Breast epithelium (tissue), 3 donors: ENCODE data around the gene ACTR1A.

Experiments
- CTCF ChIP-seq, 3 donors: fragments of 450-650 bp; IDR thresholded peaks; one replicate each; pipeline ENCODE4 v1.5.1; 2016 to 2017; ENCODE audit warnings: antibody characterized with exemption in 3 of 3, mild to moderate bottlenecking in 3 of 3, moderate library complexity in 3 of 3
- POLR2A ChIP-seq: fragments of 450-650 bp; IDR thresholded peaks from one replicate; pipeline ENCODE4 v1.6.1; 2016; ENCODE audit warnings: antibody characterized with exemption, mild to moderate bottlenecking, moderate library complexity

DNA sequence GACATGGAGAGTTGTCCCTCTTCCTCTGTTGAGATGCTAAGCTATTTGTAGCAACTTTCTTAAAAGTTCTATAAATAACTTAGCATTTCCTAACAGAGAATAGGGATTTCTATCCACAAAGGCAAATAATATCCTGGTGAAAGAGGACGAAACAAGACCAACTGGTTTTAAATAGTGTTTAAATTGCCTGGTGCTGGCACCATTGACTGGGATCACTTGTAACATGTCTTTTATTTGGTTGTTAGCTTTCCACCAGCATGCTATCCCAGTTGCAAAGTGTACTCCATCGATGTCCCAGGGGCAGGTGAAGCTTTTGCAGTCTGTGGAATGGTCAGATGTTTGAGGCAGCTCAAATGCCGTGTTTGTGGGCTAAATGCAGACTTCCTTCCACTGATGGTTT lies 5.0 kb upstream of the ACTR1A start:
- TF ChIP-seq CTCF (IDR thresholded peaks at IDR 0.05) (no peak), POLR2A (no peak)
